GM10266 (cell line): ENCODE results near the gene RALGAPA2.

ENCODE experiments used
- DNase-seq: peaks from one replicate; pipeline ENCODE4 v3.0.0; 2012; ENCODE audit errors: extremely low spot score
- TF ChIP-seq, protein P1 (sequence below): IDR thresholded peaks from 2 replicates; pipeline ENCODE4 v1.5.1; 2012; ENCODE audit warnings: mild to moderate bottlenecking, low read depth; ENCODE audit not compliant: control insufficient read depth, insufficient read depth; ENCODE audit errors: missing control alignments

The RALGAPA2 gene

DNA sequence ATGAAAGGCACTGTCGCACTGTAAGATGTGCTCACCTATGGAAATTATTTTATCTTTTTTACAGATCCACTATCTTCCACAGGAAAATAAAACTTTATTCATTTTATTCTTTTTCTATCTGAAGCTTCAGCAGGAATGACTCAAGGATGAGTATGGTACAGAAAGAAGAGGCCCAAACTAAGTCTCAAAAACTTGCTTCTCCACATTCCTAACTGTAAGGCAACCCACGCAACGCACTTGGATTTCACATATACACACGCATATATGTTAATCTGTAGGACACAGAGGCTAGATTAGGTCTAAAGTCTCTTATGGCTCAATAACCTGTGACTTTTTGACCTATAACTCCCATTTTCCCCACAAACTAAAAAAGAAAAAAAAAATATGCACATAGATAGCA lies 81.9 kb downstream of the RALGAPA2 start:
- DNase-seq: no peak
- TF ChIP-seq, protein P1, sequence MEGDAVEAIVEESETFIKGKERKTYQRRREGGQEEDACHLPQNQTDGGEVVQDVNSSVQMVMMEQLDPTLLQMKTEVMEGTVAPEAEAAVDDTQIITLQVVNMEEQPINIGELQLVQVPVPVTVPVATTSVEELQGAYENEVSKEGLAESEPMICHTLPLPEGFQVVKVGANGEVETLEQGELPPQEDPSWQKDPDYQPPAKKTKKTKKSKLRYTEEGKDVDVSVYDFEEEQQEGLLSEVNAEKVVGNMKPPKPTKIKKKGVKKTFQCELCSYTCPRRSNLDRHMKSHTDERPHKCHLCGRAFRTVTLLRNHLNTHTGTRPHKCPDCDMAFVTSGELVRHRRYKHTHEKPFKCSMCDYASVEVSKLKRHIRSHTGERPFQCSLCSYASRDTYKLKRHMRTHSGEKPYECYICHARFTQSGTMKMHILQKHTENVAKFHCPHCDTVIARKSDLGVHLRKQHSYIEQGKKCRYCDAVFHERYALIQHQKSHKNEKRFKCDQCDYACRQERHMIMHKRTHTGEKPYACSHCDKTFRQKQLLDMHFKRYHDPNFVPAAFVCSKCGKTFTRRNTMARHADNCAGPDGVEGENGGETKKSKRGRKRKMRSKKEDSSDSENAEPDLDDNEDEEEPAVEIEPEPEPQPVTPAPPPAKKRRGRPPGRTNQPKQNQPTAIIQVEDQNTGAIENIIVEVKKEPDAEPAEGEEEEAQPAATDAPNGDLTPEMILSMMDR: no peak

GRCh38 chr20:20629556-20630188 lies 82.8 kb downstream of the RALGAPA2 start:
- TF ChIP-seq, protein P1: no peak
- no peak for DNase-seq

- TF ChIP-seq, protein P1: no peak
- DNase-seq: no peak
Measured at GRCh38 chr20:20628314-20628713, 84.1 kb downstream of the RALGAPA2 start.

DNA sequence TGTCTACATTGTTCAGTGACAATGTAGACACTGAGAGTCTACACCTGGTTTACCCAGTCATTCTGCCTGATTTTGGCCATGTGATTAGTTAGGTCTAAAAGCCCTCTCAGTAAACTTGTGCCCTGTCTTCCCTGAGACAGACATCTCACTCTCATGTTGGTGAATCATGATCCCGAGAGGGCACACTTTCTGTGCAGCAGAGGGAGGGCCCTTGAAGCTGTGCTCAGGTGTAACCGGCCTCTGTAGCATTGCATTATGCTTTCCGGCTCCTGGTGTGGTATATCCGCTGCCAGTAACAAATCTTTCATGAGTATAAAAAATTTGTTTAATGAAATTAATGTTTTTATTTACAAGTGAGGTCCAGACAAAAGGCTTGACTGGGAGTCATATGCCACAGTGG lies 85.0 kb downstream of the RALGAPA2 start:
- TF ChIP-seq, protein P1: no peak
- no peak for DNase-seq

GRCh38 chr20:20624914-20625313 lies 87.5 kb downstream of the RALGAPA2 start:
- no peak for DNase-seq
- TF ChIP-seq, protein P1: no peak

DNA sequence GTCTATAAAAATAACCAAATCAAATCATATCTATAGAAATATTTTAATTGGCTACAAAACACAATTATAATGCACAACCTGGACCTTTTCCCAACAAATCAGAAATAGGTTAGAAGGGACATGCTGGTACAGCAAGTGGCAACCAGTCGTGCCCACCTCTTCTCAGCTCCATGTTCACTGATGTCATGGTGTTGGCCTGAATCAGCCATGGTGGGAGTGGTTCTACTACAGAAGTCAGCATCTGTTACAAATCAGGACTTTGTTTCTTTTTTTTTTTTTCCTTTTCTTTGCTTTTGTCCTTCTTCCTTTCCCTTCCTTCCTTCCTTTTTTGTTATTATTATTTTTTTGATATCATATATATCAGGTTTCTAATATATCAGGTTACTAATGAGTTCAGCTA lies 91.2 kb downstream of the RALGAPA2 start:
- TF ChIP-seq, protein P1: no peak
- no peak for DNase-seq

- DNase-seq: no peak
- TF ChIP-seq, protein P1: no peak
Measured at GRCh38 chr20:20614391-20614790, 98.1 kb downstream of the RALGAPA2 start.
